Stimulated activated CD8-positive, alpha-beta memory T cell treated with anti-CD3 and anti-CD28 coated beads, Interleukin-4, amount 100 ng/mL, for 48 hours (primary cell): ENCODE data around the gene GNB1.

Experiments used
- DNase-seq: peaks from one replicate; pipeline ENCODE4 v3.0.0-alpha.2; 2020

GNB1 gene

DNA sequence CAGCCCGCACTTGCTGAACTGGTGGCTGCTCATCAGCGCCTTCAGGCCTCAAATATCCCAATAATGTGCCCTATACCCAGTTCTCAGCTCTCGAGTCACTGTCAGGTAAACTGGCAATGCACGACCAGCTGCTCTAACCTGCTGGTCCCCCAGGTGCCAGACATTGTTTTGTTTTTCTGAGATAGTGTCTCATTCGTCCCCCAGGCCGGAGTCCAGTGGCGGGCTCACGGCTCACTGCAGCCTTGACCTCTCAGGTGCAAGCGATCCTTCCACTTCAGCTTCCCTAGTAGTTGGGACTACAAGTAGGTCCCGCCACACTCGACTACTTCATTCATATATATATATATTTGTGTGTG is 111.6 kb downstream of the GNB1 start:
- DNase-seq, result no peak

DNA sequence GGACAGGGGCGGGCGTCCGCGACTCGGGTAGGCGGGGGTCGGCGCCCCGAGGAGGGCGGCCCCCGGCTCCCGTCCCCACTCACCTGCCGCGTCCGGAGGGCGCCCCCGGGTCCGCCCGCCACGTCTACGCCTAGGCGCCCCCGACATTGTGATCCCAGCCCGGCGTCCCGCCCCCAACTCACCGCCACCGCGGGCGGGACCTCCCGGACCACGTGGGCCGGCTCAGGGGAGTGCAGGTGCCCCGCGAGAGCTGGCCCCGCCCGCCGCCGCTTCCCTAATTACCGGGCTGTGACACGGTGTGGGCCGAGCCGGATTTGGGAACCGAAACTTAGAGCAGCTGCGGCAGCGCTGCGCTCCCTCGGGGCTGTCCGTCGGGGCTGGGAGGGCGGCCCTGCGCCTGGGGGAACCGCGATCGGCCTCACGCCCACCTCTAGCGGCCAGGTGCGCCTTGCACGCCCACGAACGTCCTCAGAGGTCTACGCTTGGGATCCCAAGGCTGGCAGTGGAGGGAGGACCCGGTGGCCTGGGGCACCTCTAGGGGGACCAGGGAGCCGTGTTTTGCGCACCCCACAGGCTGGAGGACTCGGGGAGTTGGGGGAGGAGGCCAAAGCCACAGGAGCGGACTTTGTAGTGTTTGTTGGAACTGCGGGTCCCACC is 112.1 kb downstream of the GNB1 start:
- DNase-seq, result peak; percentile 83

DNA sequence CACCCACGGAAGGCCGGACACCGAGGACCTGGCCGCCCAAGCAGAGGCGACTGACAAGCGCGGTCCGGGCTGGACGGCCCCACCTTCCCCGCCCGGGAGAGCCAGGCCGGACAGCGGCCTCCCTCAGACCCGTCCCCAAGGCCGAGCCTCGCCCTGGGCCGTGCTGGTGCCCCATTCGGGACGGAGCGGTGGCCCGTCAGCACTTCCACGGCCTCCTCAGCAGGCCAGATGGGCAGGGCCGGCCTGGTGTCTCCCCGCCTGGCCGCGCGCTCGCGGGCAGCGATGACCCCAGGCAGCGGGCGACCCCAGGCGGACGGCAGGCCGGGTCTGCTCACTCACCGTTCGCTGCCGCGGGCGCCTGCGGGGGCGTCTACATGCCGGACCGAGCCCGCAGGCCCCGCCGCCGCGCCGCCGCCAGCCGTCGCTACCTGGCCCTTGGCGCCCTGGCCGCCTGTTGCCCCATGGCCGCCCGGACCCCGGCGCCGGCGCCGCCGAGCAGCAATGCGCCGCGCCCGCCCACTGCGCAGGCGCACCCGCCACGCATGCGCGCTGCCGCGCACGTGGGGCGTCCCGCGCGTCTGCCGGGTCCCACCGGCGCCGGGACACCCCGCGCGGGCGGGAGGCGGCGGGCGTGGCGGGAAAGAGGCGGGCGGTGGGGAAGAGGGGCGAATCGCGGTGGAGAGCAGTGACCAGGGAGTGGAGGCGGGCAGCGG is 112.8 kb downstream of the GNB1 start, which contains the start of gene NADK:
TSS of gene NADK (minus strand) at position 521 of the 713 bp plus-strand sequence. CDS start 13,064 bp downstream, outside the sequence.
- DNase-seq, result peak; percentile 77

DNA sequence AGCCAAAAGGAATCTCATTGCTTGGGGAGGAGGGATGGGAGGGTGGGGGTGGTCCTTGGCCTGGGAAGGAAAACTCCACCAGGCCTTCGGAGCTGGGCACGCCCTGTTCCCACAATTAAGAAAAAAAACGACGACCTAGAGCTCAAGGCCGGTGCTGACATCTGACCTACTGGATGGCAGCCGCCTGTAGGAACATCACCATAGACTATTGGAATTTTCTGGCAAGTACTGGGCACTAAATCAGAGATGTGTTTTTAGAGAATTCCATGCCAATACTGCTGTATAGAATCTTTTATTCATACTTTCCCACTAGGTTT is 113.3 kb downstream of the GNB1 start:
- no peak for DNase-seq

DNA sequence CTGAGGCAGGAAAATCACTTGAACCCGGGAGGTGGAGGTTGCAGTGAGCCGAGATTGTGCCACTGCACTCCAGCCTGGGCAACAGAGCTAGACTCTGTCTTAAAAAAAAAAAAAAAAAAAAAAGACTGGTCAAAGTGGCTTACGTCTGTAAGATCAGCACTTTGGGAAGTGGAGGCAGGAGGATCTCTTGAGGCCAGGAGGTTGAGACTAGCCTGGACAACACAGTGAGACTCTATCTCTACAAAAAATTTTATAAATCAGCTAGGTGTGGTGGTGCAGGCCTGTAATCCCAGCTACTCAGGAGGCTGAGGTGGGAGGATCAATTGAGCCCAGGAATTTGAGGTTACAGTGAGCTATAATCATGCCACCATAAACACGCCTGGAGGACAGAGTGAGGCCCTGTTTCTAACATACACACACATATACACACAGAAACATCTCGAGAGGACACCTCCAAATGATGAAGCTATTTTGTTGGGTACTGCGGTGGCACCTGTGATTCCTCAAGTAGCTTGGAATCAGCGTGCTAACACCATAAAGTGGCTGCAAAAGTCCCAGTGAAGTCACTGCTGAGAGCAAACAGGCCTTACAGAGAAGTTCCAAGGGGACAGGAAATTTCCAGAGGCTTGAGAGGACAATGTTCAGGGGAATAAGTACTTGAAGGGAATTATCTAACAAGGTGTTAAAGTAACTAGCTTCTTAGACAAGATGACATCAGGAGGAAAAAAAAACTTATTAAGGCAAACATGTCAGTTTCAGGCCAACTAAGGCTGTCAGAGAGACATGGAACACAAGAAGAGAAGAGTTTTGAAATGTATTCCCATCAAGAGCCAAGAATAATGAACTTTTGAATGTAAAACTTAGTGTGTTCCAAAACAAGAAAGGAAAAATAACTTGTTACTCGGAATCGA is 114.0 kb downstream of the GNB1 start:
- DNase-seq, result no peak

DNA sequence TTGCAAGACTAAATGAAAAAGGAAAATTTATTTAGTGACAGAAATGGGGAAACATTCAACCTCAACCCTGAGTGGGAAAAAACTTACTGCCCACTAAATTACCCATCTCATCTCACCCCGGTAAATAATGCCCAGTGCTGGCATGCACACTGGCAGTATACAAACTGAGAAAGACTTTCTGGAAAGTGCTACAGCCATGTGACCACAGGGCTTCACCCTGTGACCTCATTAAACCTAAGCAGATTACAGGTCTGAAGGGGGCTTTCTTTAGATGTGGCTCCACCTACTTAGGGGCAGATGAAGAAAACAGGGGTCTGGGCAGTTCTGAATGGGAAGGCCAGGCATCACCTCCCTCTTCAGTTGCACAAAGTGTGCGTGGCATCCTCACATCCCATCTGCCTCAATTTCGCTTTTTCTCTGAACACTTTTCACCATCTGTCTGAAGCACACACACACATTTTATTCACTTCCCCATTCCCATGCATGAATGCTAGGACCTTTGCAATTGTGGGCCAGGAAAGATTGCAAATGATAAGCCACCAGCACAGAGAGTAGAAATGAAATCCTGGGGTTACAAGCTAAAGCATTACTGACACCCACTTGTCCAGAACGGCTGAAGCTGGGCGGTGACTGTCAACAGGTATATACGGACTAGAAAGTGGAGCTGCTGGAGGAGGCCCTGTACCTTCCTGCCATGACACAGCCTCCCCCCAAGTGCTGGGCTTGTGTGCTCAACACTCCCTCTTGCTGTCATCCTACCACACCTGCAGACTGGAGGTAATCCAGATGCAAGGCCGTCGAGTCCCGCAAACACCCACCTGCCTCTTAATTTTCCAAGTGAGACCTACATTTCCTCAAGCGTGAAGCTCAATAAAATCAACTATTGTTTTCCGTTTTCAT is 115.3 kb downstream of the GNB1 start:
- no peak for DNase-seq

DNA sequence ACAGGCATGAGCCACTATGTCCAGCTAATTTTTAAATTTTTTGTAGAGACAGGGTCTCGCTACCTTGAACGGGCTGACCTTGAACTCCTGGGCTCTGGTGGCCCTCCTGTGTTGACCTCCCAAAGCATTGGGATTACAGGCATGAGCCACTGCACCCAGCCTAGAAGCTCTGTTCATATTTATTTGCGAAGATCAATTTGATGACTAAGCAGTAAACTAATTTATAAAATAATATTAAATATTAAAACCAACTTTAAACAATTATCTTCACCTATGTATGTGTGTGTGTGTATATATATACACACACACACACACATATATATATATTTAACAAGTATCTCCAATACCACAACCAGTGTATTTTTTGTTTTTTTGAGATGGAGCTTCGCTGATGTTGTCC is 117.0 kb downstream of the GNB1 start:
- no peak for DNase-seq

DNA sequence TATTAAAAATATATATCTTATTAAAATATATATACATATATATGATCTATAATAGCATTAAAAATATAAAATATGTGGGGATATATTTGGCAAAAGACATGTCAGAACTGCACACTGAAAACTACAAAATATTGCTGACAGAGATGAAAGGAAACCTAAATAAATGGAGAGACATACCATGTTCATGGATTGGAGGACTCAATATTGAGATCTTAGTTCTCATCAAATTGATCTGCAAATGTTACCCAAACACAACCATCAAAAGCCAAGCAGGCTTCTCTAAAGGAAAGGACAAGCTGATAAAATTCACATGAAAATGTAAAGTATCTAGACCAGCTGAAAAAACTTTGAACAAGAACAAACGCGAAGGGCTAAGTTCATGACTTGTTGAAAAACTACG is 119.8 kb downstream of the GNB1 start:
- DNase-seq, result no peak

DNA sequence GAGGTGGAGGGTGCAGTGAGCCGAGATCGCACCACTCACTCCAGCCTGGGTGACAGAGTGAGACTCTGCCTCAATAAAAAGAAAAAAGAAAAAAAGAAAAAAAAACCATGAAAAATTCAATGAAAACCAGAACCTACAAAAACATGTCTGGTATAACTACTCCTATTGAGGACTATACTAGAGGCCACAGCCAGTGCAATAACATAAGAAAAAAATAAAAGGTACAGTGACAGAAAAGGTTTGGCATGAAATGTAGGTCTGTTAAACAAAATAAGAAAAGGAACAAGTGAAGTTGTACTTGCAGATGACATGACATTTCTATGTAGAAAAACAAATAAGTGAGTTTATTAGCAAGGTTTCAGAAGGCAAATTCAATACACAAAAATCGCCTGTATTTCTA is 120.8 kb downstream of the GNB1 start:
- no peak for DNase-seq

DNA sequence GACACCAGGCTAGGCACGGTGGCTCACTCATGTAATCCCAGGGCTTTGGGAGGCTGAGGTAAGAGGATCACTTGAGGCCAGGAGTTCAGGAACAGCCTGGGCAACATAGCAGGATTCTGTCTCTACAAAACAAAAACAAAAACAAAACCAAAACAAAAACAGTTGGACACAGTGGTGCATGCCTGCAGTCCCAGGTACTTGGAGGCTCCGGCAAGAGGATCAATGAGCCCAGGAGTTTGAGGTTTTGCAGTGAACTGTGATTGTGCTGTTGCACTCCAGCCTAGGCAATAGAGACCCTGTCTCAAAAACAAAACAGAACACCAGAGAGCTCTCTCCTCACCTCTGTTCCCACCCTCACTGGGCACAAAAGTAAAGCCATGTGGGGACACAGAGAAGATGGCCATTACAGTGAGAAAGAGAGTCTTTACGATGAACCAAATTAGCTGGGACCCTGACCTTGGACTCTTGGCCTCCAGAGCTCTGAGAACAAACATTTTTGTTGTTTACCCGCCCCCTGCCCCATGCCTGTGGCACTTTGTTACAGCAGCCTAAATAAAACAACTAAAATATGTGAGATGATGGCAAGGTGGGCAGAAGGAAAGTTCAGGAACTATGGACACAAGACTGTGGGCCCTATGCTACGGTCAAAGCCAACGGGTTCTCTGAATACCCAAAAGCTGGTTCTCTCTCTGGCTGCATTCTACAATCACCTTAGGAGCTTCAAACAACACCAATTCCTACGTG is 122.5 kb downstream of the GNB1 start:
- no peak for DNase-seq

DNA sequence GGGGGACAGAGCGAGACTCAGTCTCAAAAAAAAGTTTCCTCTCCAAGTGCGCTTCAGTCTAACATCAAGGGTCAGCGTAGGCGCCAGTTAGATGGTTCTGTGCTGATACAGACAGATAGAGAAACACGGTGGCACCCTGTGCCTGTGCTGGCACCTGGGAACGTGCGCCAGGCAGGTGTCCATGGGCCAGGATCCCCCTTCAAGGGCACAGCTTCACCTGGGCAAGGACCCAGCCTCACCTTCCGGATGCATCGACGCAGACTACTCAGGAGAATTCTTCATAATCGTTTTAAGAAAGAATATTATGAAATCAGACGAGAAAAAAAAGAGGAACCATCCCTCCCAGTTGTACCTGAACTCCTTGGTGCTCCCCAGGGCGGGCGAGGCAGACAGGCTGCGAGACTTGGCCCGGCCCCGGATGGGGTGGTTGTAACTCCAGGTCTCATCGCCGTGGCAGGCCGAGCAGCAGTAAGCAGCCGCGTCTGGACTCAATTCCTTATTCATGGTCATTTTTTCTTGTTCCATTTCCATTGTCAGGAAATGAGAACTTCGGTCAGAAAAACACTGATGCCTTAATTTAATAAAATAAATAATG is 125.9 kb downstream of the GNB1 start:
- DNase-seq, result no peak

DNA sequence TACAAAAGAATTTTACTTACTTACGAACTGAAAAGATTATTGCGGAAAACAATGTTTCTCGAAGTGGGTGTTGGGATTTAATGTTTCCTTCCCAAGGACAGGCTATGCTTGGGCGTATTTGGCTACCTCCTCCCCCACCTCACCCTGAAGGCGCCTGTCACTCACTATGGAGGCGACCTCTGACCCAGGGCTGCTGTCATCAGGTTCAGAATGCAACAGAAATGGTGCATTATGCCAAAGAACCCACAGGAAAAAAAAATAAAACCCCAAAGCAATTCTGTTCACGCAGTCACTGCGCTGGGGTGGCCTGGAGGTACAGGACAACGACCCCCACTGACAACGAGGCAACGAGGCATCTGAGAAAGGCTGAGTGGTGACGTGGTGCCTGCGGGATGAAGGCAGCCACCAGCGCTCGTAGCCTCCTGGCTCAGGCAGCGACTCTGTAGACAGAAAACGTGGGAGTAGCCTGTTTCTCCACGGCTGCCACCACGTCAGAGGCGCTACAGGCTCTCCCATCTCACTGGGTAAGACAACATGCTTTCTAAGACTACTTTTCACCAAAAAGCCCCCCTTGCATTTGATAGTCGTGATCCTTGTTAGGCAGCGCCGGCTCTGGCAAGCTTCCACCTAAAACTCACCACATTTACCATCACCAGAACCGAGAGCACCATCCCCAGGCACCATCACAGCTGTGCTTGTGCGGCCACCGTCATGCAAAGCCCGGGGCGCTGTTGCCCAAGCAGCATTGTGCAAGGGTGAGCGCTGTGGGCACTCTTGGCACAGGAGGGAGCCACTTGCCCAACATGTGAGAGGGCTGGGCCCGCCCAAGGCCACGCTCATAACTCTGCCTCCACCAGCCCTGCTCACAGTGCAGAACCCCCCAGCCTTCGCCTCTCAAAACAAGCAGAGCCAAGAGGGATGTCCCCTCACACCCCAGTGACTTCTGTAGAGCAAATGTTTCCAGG is 126.9 kb downstream of the GNB1 start:
- DNase-seq, result no peak

DNA sequence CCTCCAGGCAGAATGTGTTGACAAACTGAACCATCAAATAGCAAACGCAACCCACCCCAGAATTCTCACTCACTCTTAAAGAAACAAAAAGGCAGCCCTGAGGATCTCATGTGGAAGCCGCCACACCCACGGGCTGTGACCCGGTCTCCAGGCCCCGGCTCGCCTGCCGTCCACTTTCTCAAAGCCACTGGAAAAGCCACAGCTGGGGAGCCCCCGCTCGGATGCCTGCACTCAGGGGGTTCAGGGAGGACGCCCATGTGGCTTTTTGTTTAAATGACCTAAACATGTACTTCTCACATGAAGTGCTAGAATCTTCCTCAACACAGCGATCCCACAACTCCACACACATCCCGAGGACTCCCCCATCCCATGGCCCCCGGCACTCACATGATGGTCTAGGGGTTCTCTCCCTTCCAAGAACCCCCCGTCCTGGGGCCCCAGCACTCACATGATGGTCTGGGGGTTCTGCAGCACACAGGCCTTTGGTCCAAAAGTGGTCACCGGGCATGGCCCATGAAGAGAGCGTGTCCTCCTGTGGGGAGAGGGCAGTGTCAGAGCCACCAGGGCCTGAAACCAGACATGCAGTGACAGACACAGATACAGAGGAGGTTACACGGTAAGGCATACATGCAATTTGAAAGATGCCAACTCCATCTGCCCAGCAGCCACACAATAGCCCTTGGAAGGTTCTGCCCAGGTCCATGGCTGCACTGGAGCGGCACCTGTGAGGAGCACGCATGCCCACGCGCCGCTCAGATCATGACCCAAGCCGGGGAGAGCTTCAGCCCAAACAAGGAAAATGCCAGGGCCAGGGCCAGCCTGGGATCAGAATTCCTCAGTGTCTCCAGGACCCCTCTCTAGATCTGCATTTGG is 129.1 kb downstream of the GNB1 start:
- no peak for DNase-seq

DNA sequence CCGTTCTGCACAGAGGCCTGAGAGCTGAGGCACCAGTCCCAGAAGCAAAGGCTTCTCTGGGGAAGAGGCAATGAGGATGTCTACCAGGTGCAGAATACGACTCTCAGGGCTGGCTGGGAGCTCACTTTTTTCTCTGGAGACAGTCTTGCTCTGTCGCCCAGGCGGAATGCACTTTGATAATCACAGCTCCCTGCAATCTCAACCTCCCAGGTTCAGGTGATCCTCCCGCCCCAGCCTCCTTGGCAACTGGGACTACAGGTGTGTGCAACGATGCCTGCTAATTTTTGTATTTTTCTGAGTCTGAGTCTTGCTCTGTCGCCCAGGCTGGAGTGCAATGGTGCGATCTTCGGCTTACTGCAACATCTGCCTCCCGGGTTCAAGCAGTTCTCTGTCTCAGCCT is 130.2 kb downstream of the GNB1 start:
- no peak for DNase-seq

DNA sequence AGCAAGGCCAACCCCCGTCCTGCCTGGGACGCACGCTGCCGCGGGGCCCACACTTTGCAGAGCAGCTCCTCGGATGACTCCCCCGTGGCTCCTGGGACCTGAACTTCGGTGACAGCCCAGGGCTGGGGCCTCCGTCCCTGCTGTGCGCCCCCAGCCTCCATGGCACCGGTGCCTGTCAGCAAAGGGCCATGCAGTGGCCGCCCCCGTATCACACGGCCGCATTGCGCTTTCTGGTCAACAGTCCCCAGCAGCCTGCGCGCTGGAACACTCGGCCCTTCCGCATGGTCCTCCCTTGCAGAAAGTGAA is 130.6 kb downstream of the GNB1 start:
- DNase-seq, result no peak

DNA sequence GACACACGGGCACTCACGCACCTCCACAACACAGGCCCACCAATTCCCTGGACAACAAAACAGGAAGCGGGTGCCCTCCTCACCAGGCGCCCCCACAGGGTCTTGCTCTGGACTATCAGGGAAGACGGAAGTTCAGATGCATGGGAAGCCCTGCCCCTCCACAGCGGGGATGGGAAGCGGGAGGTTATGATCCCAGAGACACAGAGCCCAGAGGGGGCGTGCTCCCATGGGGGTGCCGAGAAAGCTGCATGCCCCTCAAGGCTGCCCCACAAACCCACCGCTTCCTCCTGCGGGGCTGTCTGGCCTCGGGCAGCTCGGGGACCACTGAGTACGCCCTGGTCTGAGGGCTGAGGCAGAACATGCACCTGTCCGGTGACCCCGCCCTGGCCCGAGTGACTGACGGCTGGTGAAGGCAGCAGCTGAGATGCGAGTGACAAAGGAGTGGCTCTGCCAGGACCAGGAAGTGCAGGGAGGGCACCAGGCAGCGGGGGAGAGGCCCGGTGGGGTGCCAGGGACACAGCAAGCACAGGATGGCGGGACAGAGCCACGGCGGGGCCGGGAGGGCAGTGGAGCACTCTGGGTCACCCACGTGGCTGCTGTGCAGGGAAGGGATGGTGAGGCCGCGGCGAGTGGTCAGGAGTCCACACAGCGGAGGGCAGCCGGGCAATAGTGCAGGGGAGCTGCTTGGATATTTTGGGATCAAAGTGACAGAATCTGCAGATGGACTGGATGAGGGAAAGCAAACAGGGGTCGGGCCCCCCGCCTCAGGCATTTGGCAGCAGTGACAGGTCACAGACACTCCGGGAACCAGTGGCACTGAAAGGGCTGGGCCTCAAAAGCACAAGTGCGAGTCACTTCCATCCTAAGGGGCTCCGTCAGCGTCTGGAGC is 131.2 kb downstream of the GNB1 start:
- no peak for DNase-seq

DNA sequence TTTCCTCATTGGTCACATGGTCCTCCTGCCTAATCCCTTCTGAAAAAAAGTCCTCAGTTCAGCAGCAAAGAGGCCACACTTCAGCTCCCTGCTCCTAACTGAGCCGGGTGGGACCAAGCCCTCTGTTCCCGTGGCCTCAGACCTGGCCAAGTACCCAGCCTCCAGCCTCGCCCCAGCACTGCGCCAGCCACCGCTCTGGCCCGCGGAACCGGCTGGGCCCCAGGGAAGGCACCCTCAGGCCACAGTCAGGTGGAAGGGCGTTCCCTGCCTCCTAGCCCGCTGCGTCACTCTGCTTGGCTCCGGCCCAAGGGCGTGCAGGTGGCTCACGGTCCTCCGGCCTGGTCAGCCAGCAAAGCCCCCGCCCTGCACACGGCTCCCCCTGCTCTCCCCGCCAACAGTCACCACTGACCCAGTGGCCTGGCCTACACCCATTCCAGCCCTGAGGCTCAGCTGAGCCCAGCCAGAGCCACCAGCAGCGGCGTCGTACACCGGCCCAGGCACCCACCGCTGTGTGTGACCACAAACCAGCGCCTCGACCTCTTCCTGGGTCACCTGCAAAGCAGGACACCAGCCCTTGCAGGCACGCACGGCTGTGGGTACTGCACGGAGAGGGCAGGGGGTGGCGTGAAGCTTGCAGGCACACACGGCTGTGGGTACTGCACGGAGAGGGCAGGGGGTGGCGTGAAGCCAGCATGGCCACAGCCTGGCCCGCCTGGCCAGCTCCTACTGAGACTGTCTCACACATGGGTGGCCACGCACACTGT is 132.0 kb downstream of the GNB1 start:
- no peak for DNase-seq
